HEK293 (cell line): ENCODE measurements around the gene F11.
A peak's percentile ranks its signal among the peaks of the same experiment; 100 is the strongest.

ENCODE experiments used
- HOXD13 ChIP-seq: sonication (generic); formaldehyde crosslinking; IDR thresholded peaks from 2 replicates; pipeline ENCODE4 v1.8.0; 2022; ENCODE audit warnings: missing genetic modification reagents, borderline replicate concordance
- PRDM1 ChIP-seq: fragments of 450-650 bp; formaldehyde crosslinking; IDR thresholded peaks from 2 replicates; pipeline ENCODE4; 2016; ENCODE audit warnings: missing biosample characterization, missing genetic modification characterization
- SP7 ChIP-seq: fragments of 450-650 bp; formaldehyde crosslinking; IDR thresholded peaks from 2 replicates; pipeline ENCODE4 v1.5.1; 2016; ENCODE audit warnings: missing biosample characterization, missing genetic modification characterization
- YY1 ChIP-seq: fragments of 450-650 bp; formaldehyde crosslinking; IDR thresholded peaks from 2 replicates; pipeline ENCODE4 v1.5.1; 2018; ENCODE audit warnings: missing biosample characterization, missing genetic modification characterization
- ZBTB10 ChIP-seq: fragments of 450-650 bp; formaldehyde crosslinking; IDR thresholded peaks from 2 replicates; pipeline ENCODE4 v1.5.1; 2016; ENCODE audit warnings: missing biosample characterization, missing genetic modification characterization
- ZBTB11 ChIP-seq: fragments of 450-650 bp; formaldehyde crosslinking; conservative IDR thresholded peaks from 2 replicates; pipeline ENCODE4 v1.5.1; 2016; ENCODE audit warnings: low read depth, missing biosample characterization, missing genetic modification characterization
- ZBTB7A ChIP-seq: fragments of 450-650 bp; formaldehyde crosslinking; IDR thresholded peaks from 2 replicates; pipeline ENCODE4 v1.5.1; 2016; ENCODE audit warnings: low read depth, missing biosample characterization, missing genetic modification characterization
- ZFP37 ChIP-seq: fragments of 450-650 bp; formaldehyde crosslinking; IDR thresholded peaks from 2 replicates; pipeline ENCODE4 v1.5.1; 2016; ENCODE audit warnings: missing biosample characterization, missing genetic modification characterization
- ZFP69B ChIP-seq: fragments of 450-650 bp; formaldehyde crosslinking; IDR thresholded peaks from 2 replicates; pipeline ENCODE4 v1.5.1; 2016; ENCODE audit warnings: missing biosample characterization, missing genetic modification characterization
- ZNF121 ChIP-seq: fragments of 450-650 bp; formaldehyde crosslinking; IDR thresholded peaks from 2 replicates; pipeline ENCODE4 v1.5.1; 2016; ENCODE audit warnings: missing biosample characterization, missing genetic modification characterization
- ZNF148 ChIP-seq: fragments of 450-650 bp; formaldehyde crosslinking; IDR thresholded peaks from 2 replicates; pipeline ENCODE4 v1.5.0; 2017; ENCODE audit warnings: missing biosample characterization, missing genetic modification characterization, borderline replicate concordance
- ZNF16 ChIP-seq: fragments of 450-650 bp; formaldehyde crosslinking; IDR thresholded peaks from 2 replicates; pipeline ENCODE4 v1.5.1; 2016; ENCODE audit warnings: low read depth, missing biosample characterization, missing genetic modification characterization
- ZNF24 ChIP-seq: fragments of 450-650 bp; formaldehyde crosslinking; IDR thresholded peaks from 2 replicates; pipeline ENCODE4 v1.5.1; 2016; ENCODE audit warnings: missing biosample characterization, missing genetic modification characterization
- ZNF292 ChIP-seq: fragments of 450-650 bp; formaldehyde crosslinking; IDR thresholded peaks from 2 replicates; pipeline ENCODE4 v1.5.1; 2016; ENCODE audit warnings: low read depth, missing biosample characterization, missing genetic modification characterization, borderline replicate concordance
- ZNF37A ChIP-seq: fragments of 450-650 bp; IDR thresholded peaks from 2 replicates; pipeline ENCODE4 v1.5.1; 2018; ENCODE audit warnings: missing biosample characterization, missing genetic modification characterization
- ZNF423 ChIP-seq: fragments of 450-650 bp; formaldehyde crosslinking; IDR thresholded peaks from 2 replicates; pipeline ENCODE4 v1.5.1; 2016; ENCODE audit warnings: missing biosample characterization, missing genetic modification characterization
- ZNF488 ChIP-seq: fragments of 450-650 bp; formaldehyde crosslinking; IDR thresholded peaks from 2 replicates; pipeline ENCODE4 v1.5.1; 2016; ENCODE audit warnings: missing biosample characterization, missing genetic modification characterization
- ZNF514 ChIP-seq: fragments of 450-650 bp; formaldehyde crosslinking; IDR thresholded peaks from 2 replicates; pipeline ENCODE4 v1.5.1; 2016; ENCODE audit warnings: missing biosample characterization, missing genetic modification characterization
- ZNF544 ChIP-seq: fragments of 450-650 bp; formaldehyde crosslinking; IDR thresholded peaks from 2 replicates; pipeline ENCODE4 v1.5.0; 2017; ENCODE audit warnings: missing biosample characterization, missing genetic modification characterization
- ZNF626 ChIP-seq: fragments of 450-650 bp; sonication (Bioruptor Pico); formaldehyde crosslinking; IDR thresholded peaks from 2 replicates; pipeline ENCODE4 v1.5.1; 2018; ENCODE audit warnings: missing biosample characterization, missing genetic modification characterization, inconsistent platforms
- ZNF654 ChIP-seq: fragments of 450-650 bp; formaldehyde crosslinking; IDR thresholded peaks from 2 replicates; pipeline ENCODE4 v1.5.1; 2016; ENCODE audit warnings: low read depth, missing biosample characterization, missing genetic modification characterization
- ZNF670 ChIP-seq: fragments of 450-650 bp; formaldehyde crosslinking; IDR thresholded peaks from 2 replicates; pipeline ENCODE4 v1.5.1; 2016; ENCODE audit warnings: missing biosample characterization, missing genetic modification characterization, low read depth
- ZNF791 ChIP-seq: fragments of 450-650 bp; formaldehyde crosslinking; IDR thresholded peaks from 2 replicates; pipeline ENCODE4 v1.5.1; 2016; ENCODE audit warnings: missing biosample characterization, missing genetic modification characterization
- TF ChIP-seq, protein P1 (sequence below): fragments of 450-650 bp; formaldehyde crosslinking; IDR thresholded peaks from 2 replicates; pipeline ENCODE4 v1.5.1; 2016; ENCODE audit warnings: missing biosample characterization, missing genetic modification characterization
- TF ChIP-seq, protein P2 (sequence below): fragments of 450-650 bp; formaldehyde crosslinking; IDR thresholded peaks from 2 replicates; pipeline ENCODE4 v1.5.1; 2016; ENCODE audit warnings: missing biosample characterization, missing genetic modification characterization

F11 gene

DNA sequence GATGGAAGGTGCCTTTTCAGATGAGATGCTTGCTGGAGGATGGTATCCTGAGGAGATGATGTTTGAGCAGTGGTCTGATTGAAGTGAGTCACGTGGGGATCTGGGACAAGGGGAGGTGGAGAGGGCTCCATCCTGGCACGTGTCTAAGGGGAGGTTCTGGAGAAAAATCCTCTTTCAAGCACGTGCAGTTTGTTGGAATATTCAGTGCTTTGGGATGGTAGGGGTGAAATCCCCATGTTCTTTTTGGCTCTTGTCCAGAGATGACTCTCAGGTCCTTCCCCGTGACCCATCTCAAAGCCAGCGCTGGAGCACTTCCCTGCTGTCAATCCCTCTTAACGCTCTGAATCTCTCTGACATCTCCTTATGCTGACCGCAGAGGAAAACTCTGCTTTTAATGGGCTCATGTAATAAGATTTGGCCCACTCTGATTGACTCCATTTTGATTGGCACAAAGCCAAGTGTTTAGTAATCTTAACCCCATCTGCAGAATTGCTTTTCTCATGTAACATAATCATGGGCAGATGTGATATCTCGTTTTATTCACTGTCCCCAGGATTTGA, 49.4 kb upstream of the F11 start (continued):
- TF ChIP-seq ZBTB7A (tag by site-specific recombination) (no peak), ZBTB10 (tag by site-specific recombination) (no peak), ZNF16 (tag by site-specific recombination) (no peak), ZNF37A (tag by site-specific recombination) (peak; percentile 78), ZNF670 (tag by site-specific recombination) (no peak), ZNF791 (tag by site-specific recombination) (no peak), SP7 (tag by site-specific recombination) (0 out of 2 replicates have a peak, but pooled peaks have one; percentile 27), ZNF121 (tag by site-specific recombination) (no peak), ZNF24 (tag by site-specific recombination) (0 out of 2 replicates have a peak, but pooled peaks have one; percentile 34), ZFP37 (tag by site-specific recombination) (no peak), ZNF654 (tag by site-specific recombination) (no peak), PRDM1 (tag by site-specific recombination) (no peak), ZNF514 (tag by site-specific recombination) (no peak), ZNF148 (no peak), ZNF488 (tag by site-specific recombination) (no peak), ZNF292 (tag by site-specific recombination) (no peak), ZNF423 (no peak), HOXD13 (no peak), ZBTB11 (tag by site-specific recombination) (no peak), YY1 (tag by site-specific recombination) (0 out of 2 replicates have a peak, but pooled peaks have one; percentile 32), ZNF626 (peak; percentile 86), ZFP69B (tag by site-specific recombination) (no peak), ZNF544 (tag by site-specific recombination) (peak; percentile 83)
- TF ChIP-seq, protein P1, sequence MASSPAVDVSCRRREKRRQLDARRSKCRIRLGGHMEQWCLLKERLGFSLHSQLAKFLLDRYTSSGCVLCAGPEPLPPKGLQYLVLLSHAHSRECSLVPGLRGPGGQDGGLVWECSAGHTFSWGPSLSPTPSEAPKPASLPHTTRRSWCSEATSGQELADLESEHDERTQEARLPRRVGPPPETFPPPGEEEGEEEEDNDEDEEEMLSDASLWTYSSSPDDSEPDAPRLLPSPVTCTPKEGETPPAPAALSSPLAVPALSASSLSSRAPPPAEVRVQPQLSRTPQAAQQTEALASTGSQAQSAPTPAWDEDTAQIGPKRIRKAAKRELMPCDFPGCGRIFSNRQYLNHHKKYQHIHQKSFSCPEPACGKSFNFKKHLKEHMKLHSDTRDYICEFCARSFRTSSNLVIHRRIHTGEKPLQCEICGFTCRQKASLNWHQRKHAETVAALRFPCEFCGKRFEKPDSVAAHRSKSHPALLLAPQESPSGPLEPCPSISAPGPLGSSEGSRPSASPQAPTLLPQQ (tag by site-specific recombination), result 0 out of 2 replicates have a peak, but pooled peaks have one; percentile 26
- TF ChIP-seq, protein P2, sequence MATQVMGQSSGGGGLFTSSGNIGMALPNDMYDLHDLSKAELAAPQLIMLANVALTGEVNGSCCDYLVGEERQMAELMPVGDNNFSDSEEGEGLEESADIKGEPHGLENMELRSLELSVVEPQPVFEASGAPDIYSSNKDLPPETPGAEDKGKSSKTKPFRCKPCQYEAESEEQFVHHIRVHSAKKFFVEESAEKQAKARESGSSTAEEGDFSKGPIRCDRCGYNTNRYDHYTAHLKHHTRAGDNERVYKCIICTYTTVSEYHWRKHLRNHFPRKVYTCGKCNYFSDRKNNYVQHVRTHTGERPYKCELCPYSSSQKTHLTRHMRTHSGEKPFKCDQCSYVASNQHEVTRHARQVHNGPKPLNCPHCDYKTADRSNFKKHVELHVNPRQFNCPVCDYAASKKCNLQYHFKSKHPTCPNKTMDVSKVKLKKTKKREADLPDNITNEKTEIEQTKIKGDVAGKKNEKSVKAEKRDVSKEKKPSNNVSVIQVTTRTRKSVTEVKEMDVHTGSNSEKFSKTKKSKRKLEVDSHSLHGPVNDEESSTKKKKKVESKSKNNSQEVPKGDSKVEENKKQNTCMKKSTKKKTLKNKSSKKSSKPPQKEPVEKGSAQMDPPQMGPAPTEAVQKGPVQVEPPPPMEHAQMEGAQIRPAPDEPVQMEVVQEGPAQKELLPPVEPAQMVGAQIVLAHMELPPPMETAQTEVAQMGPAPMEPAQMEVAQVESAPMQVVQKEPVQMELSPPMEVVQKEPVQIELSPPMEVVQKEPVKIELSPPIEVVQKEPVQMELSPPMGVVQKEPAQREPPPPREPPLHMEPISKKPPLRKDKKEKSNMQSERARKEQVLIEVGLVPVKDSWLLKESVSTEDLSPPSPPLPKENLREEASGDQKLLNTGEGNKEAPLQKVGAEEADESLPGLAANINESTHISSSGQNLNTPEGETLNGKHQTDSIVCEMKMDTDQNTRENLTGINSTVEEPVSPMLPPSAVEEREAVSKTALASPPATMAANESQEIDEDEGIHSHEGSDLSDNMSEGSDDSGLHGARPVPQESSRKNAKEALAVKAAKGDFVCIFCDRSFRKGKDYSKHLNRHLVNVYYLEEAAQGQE (tag by site-specific recombination), result no peak
